ENCODE results near the gene C13orf46. TPM values are rescaled to one million over a fixed set of nuclear protein-coding genes. Genes with fewer than 3 reads are reported as not detected.
"Not testable (repeated sequence)": the region's sequence is repeated elsewhere in the genome, so short reads cannot be mapped to it uniquely, and the experiment has no call there.

Gene C13orf46
- under 1 TPM; 0.59 to 0.78 TPM for total RNA-seq

GRCh38 chr13:113973218-113974164, at the start of gene C13orf46:
C13orf46 (minus strand) TSS chr13:113974076; CDS start chr13:113973997, 79 bp downstream.
- ChIA-PET CTCF (interaction anchor here (0.8 kb wide), 1 partner anchor 324 kb away, joined by 3 read pairs; no protein-coding TSS in a partner anchor), POLR2A (no interaction called here)

- ChIA-PET POLR2A (no interaction called here), CTCF (no interaction called here)
Observed at GRCh38 chr13:114022876-114023275, 49.0 kb upstream of the C13orf46 start.

- ChIA-PET POLR2A (no interaction called here), CTCF (no interaction called here)
Observed at GRCh38 chr13:114022309-114022669, 48.4 kb upstream of the C13orf46 start.

- POLR2A ChIA-PET: no interaction called here
Observed at GRCh38 chr13:114021464-114022308, 47.8 kb upstream of the C13orf46 start.

GRCh38 chr13:114020750-114021463, 47.0 kb upstream of the C13orf46 start:
- ChIA-PET POLR2A (no interaction called here), CTCF (no interaction called here)

More at GRCh38 chr13:114021464-114022308, 47.8 kb upstream of the C13orf46 start:
- CTCF ChIA-PET: no interaction called here

- POLR2A ChIA-PET, CTCF ChIA-PET: not testable (repeated sequence)
Observed at GRCh38 chr13:114020134-114020533, 46.3 kb upstream of the C13orf46 start.

- ChIA-PET CTCF (no interaction called here), POLR2A (no interaction called here)
Observed at GRCh38 chr13:114019367-114019766, 45.5 kb upstream of the C13orf46 start.

GRCh38 chr13:114018461-114019055, 44.7 kb upstream of the C13orf46 start:
- ChIA-PET CTCF (no interaction called here), POLR2A (no interaction called here)

GRCh38 chr13:114017966-114018365, 44.1 kb upstream of the C13orf46 start:
- POLR2A ChIA-PET: no interaction called here
- CTCF ChIA-PET: no interaction called here

- ChIA-PET POLR2A (no interaction called here), CTCF (interaction anchor here (0.6 kb wide), 1 partner anchor 17 kb away, joined by 3 read pairs; no protein-coding TSS in a partner anchor)
Observed at GRCh38 chr13:114017028-114017630, 43.3 kb upstream of the C13orf46 start.

- ChIA-PET POLR2A (no interaction called here), CTCF (interaction anchor here (0.6 kb wide), 1 partner anchor 17 kb away, joined by 3 read pairs; no protein-coding TSS in a partner anchor)
Observed at GRCh38 chr13:114016321-114017027, 42.6 kb upstream of the C13orf46 start.

- ChIA-PET POLR2A (interaction anchor here (0.5 kb wide), 1 partner anchor 807 kb away, joined by 4 read pairs; the partner anchor contains the start of gene PCID2), CTCF (no interaction called here)
Observed at GRCh38 chr13:114015969-114016295, 42.1 kb upstream of the C13orf46 start.

GRCh38 chr13:114015111-114015968, 41.5 kb upstream of the C13orf46 start:
- ChIA-PET POLR2A (interaction anchor here (0.5 kb wide), 1 partner anchor 807 kb away, joined by 4 read pairs; the partner anchor contains the start of gene PCID2), CTCF (no interaction called here)

- ChIA-PET POLR2A (no interaction called here), CTCF (no interaction called here)
Observed at GRCh38 chr13:114013952-114014629, 40.2 kb upstream of the C13orf46 start.

- CTCF ChIA-PET: no interaction called here
Observed at GRCh38 chr13:114013336-114013735, 39.5 kb upstream of the C13orf46 start.

GRCh38 chr13:114012921-114013320, 39.0 kb upstream of the C13orf46 start:
- CTCF ChIA-PET: no interaction called here
- POLR2A ChIA-PET: no interaction called here

More at GRCh38 chr13:114013336-114013735, 39.5 kb upstream of the C13orf46 start:
- POLR2A ChIA-PET: no interaction called here

- POLR2A ChIA-PET: no interaction called here
- CTCF ChIA-PET: no interaction called here
Observed at GRCh38 chr13:114012141-114012540, 38.3 kb upstream of the C13orf46 start.

Data from activated CD8-positive, alpha-beta memory T cell treated with anti-CD3 and anti-CD28 coated beads for 36 hours (primary cell).